Stimulated activated CD4-positive, alpha-beta T cell treated with anti-CD3 and anti-CD28 coated beads, TNF-alpha, amount 100 ng/mL, for 48 hours (primary cell): ENCODE data around the gene PER2.
"Not testable (repeated sequence)": the region's sequence is repeated elsewhere in the genome, so short reads cannot be mapped to it uniquely, and the experiment has no call there.

Experiments
- DNase-seq, 3 donors: peaks; one replicate each; pipeline ENCODE4 v3.0.0-alpha.2; 2020; ENCODE audit warnings: low read depth in 3 of 3

PER2 gene

DNA sequence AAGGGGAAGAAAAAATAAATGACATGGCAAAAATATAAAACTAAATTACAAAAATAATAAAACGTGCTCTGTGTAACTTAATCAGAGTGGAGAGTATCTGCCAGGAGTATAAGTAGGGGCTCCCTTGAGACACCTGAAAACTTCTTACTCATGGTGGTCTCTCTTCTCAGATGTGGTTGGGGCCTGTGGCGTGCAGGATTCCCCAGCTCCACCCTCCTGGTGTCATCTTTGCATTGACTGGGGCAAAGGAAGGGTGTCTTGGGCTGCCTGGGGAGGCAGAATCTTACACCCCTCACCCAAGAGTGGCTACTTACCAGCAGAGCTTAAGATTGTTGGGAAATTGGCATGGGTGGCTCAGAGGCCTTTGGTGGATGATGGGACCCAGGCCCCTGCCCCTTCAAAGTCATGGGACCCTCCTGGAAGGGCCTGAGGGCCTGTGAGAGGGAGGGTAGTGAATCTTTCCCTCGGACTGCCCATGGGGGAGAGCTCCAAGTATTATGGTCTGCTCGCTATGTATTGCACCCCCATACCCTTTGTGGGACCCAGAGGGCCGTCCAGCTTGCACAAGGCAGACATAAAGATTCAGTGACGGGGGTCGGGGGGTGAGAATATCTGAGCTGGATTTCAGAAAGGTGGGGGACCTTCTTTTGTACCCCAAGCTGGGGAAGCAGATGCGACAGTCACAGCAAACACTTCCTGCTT lies 25.0 kb upstream of the PER2 start:
- no peak for DNase-seq

DNA sequence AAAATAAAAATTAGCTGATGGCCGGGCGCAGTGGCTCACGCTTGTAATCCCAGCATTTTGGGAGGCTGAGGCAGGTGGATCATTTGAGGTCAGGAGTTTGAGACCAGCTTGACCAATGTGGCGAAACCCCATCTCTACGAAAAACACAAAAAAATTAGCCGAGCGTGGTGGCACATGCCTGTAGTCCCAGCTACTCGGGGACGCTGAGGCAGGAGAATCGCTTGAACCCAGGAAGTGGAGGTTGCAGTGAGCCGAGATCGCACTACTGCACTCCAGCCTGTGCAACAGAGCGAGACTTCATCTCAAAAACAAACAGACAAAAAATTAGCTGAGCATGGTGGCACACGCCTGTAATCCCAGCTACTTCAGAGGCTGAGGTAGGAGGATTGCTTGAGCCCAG lies 22.3 kb upstream of the PER2 start:
- not testable (repeated sequence) for DNase-seq

DNA sequence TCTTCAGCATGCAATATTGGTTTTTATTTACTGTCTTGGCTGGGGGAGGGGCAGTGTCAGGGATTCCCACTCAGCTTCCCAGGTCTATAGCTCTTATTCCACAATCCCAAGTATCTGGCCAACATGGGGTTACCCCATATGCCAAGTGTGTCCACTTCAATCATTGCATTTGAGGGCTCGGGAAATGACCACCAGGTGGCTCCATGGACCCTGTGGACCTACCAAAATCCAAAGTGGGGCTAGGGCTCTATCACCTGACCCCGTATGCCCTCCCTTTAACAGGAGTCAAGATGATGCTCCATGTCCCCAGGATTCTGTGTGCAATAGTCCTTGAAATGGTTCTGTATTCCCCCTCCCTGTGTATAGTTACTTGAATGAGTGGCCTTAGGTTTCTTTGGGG lies 19.8 kb upstream of the PER2 start:
- no peak for DNase-seq

DNA sequence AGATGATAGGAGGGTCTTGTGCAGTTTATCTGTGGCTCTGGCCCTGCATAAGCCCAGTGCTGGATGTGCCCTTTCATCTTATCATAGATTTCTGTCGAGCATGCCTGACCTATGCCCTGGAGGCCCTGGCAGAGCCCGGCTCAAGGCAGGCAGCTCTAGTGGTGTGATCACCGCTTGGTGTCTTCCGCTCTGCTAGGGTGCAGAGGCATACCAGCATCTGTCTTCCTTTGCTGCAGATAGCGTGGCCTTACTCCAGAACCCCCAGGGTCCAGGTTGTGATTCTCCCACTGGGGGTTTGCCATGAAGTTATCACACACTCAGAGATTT lies 18.2 kb upstream of the PER2 start:
- no peak for DNase-seq

DNA sequence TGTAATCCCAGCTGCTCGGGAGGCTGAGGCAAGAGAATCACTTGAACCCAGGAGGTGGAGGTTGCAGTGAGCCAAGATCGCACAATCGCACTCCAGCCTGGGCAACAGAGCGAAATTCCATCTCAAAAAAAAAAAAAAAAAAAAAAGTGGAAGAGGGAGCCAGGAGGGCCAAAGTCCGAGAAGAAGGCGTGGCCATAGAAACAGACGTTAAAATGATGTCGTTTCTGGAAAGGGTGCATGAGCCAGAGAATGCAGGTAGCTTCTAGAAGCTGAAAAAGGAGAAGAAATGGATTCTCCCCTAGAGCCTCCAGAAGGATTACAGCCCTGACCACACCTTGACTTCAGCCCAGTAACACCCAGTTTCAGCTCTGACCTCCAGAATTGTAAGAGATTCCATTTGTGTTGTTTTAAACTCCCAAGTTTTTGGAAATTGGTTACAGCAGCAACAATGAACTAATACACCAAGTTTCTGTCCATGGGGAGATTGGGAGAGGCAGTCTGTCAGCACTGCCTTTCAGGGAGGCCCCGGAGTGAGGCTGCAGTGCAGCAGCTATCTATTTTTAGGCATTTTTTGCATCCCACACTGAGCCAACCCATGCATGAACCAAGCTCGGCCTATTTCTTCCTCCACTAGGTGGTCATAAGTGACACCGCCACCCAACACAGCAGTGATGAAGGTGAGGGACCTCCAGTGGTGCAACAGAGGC lies 17.7 kb upstream of the PER2 start:
- DNase-seq: no peak

DNA sequence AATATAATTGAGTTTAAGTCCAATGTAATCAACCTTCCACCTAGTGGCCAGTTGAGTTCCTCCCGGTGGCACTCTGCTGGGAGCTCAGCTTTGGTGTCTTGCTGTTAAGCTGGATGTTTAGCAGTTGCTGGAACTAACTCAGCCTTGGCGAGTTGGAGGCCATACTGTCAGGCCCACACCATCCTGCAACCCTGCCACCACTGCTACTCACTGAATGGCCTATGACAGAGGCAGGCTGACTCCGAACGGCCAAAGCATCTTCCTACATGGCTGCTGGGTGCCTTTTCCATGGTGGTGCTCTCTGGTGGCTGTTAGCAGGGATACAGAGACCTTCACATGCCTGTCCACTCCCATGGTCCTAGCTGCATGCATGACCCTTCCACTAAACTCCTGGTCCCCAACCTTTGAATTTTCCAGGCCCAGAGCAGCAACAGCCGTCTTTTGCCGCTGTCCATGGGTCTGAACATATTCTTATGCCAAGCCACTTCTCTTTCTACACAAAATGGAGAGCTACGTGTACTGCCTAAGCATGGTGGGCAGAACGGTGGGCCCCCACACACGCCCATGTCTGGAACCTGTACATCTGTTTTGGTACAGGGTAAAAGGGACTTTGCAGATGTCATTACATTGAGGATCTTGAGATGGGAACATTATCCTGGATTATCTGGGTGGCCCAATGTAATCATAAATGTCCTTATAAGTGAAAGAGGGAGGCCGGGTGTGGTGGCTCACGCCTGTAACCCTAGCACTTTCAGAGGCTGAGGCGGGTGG lies 16.9 kb upstream of the PER2 start:
- no peak for DNase-seq

DNA sequence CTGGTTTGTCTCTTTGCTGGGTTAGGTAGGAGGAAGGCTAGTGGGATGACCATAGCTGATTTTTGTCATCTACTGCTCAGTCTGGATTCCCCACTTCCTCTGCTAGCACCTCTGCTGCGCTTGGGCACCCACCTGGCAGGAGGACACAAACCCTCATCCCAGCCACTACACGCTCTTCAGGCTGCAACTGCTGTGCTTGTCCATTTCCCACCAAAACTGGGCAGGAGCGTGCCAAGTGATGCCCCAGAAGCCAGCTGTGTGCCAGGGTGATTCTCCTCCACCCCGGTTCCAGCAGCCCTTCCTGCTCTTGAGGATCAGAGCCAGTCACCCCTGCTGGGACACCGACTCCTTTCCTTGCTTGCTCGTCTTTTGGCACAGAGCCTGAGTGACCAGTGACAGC lies 15.7 kb upstream of the PER2 start:
- no peak for DNase-seq

DNA sequence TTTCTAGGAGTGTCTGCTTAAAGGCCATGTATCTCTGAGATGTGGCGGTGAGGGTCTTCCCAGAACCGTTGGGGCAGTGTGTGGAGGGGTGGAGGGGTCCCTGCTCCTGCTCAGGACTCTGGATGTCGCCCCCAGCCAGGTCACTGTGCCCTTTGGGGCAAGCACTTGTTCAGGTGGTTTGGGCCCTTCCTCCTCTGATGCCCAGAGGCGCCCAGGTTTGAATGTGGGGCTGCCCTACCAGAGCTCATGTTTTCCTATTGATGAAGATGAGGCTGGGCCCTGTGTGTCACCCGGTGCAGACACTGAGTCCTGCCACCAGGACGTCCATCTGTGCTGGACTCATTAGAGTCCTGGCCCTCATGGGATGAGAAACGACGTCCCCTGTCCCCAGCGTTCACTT lies 14.3 kb upstream of the PER2 start:
- DNase-seq: no peak

DNA sequence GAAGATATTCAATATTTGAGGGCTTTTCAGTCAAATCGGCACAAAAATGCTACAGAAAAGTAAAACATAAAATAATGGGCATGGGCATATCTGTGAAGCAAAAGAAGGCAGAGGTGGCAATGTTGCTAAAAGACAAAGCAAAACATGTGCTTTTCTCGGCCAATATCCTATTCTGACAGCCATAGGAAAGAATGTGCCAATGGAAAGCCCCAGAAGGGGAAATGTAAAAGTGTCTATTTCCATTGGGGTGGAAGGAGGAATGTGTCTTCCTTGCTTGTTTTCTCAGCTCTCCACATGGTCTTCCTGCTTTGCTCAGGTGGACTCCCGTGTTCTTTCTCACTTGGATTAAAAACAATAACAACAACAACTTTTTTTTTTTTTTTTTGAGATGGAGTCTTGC lies 13.7 kb upstream of the PER2 start:
- no peak for DNase-seq

DNA sequence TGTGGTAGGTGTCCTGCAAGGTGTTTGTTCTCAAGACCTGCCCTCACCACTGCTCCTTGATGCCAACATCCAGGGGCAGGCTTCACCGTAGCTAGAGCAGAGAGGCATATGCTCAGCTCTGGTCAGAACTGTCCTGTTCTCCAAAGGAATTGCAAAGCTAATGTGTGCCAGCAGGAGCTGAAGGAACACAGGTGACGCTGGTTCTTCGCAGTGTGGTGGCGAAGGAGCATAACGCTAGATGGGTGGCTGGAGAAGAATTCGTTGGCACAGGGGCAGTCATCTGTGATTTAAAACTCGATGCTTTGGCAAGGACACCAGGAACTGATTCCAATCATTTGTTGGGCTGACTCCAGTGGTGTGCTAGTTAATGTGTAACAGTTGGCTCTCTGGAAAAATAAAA lies 11.4 kb upstream of the PER2 start:
- DNase-seq: no peak

DNA sequence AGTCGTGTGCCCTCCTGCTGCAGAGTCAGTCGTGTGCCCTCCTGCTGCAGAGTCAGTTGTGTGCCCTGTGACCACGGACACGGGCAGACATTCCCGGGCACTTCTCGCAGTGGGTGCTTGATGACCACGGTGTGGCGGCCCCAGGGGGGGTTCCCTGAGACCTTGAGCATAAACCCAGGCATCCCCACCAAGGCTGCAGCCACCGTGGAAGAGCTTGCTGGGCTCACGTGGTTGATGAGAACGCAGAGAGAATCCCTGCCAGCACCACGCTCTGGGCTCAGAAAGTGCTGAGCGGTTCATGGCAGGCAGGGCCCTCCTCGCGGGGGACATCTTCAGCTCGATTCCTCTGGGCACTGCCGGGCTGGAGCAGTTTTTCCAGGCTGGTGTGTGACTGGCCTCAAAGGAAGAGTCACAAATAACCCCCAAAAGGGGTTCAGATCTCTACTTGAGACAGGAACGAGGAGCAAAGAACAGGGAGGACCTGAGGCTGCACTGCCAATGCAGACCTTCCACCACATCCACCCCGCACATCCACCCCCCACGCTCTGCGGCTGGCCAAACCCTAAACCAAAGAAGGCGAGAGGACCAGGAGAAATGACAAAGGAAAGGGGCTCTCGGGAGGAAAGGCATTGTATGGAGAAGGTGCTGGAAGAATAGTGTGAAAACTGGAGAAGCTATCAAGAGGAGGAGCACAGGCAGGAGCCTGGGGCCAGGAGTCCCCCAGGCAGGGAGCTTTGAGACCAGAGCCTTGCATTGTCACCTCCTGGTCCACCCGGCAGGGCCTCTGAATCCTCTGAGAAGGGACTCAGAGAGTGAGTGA lies 8.4 kb upstream of the PER2 start:
- DNase-seq: no peak

DNA sequence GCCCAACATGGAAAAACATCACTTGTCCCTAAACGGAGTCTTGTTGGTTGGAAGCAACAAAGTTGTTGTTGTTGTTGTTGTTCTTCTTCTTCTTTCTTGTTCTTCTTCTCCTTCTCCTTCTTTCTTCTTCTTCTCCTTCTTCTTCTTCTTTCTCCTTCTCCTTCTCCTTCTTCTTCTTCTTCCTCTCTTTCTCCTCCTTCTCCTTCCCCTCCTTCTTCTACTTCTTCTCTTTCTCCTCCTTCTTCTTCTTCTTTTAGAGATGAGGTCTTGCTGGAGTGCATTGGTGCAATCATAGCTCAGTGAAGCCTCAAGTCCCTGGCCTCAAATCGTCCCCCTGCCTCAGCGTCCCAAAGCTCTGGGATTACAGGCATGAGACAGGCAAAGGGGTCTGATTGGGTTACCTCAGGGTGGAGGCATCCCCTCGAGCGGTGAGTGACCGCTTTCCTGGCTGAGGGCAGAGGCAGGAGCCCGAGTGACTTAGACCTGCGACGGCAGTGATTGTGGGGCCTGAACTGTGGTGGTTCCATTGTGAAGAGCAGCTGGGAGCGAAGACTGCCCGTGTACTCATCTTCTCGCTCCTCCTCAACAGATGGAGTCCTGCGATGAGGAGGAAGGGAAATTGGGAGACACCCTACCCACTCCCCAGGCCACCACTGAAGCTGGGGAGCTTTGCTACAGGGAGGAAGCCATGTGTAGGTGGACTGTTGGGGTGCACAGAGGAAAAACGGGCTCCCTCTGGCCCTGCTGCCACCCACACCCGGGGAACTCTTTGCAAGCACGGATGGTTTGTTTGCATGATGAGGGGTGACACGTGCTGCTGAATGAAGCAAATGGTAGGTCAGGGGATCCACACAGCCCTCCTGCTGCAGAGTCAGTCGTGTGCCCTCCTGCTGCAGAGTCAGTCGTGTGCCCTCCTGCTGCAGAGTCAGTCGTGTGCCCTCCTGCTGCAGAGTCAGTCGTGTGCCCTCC lies 7.0 kb upstream of the PER2 start:
- DNase-seq: no peak

DNA sequence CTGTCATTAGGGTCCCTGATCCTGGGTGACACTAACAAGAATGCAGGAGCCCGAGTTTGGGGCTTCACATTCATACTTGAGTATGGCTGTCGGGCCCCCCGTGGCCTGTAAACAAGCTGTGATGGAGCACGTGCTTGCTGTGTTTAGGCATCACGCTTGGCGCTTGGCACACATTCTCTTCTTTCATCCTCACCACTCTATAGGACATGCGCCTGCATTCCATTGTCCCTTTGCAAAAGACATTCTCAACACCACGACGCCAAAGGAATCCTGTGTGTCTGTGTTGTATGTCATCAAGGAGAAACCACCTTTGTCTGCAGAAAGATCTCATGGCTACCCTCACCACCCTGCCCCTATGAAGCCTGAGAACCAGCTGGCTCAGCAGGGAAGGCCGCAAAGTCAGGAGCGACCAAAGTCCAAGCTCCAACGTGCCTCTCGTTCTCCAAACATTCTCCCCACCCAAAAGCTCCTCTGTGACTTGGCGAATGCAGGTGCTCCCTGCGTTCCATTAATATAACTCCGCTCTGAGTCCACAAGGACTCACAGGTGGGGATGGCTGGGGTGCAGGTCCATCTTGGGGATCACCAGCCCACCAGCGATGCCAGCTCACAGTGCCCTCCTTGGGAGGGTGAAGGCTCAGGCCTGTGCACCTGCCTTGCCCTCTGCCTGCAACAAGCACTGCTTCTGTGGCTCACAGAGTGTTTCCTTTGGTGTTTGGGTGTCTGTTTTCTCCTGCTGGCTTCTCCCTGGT lies 6.2 kb upstream of the PER2 start:
- DNase-seq: no peak

DNA sequence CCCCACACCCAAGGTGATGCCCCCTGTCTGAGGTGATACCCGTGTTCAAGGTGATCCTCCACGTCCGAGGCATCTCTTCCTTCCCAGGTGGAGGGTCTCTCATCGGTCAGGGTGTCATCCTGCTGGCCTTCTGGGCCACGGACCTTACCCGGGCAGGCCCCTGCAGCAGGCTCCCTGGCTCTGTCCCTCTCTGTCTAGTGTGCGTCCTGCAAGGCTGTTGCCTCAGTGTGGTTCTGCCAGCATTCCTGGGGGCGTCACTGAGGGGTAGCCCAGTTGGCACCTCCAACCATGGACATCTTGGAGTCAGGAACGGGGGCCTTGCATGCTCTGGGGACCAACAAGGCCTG lies 5.6 kb upstream of the PER2 start:
- no peak for DNase-seq

DNA sequence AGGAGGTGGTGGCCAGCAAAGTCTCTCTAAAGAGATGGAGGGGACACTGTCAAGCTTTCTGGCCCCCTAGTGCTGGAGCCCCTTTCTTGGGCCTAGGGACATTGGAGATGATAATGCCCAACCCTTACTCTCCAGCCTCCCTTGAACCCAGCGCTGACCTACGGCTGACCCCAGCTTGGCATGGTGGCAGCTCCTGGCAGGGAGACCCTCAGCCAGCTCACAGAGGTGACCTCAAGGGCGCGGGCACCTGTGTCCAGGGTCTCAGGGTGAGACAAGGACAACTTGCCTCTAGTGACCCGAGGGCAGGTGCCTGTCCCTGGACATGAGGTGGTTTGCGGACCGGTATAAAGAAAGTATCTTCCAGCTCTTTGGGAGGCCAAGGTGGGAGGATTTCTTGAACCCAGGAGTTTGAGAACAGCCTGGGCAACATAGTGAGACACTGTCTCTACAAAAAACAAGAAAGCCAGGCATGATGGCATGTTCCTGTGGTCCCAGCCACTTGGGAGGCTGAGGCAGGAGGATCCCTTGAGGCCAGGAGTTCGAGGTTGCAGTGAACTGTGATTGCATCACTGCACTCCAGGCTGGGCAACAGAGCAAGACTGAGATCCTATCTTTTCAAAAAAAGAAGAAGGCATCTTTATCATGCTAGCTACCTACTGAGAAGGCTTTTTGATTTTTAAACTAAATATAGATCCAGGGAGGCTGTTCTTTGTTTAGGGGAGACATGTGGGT lies 3.3 kb upstream of the PER2 start:
- DNase-seq: no peak

DNA sequence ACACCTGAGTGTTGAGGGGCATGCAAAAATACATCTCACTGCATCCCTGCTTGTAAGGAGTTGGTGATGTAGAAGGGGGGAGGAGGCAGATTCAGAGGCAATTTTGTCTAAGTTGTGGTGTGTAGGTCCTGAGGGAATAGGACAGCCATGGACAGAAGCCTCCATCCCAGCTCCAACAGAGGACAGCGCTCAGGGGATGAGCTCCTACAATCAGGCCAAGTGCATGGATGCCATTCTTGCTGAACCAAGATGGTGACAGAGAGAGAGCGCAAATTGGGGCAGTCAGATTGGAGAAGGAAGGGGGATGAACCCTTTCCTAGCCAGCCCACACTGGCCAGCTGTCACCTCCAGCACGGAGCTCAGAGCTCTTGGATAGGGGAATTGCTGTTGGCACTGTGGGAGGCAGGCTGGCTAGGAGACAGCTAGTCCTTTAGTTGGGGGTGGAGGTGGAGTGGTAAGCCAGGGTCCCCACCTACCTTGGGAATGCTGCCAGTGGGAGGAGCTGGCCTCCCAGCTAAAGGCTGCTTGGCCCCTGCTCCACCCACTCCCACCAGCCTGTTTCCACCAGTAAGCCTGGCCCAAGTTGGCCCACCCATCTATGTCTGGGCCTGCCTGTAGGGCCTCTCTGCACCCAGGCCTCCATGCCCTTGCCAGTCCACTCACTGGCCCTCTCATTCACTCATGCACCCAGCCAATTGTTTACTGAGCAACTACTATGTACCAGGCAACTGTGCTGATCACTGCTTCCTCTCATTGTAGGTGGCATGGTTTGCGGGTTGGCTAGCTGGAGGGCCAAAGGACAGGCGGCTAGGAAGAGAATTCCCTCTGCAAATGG lies 2.5 kb upstream of the PER2 start:
- no peak for DNase-seq

DNA sequence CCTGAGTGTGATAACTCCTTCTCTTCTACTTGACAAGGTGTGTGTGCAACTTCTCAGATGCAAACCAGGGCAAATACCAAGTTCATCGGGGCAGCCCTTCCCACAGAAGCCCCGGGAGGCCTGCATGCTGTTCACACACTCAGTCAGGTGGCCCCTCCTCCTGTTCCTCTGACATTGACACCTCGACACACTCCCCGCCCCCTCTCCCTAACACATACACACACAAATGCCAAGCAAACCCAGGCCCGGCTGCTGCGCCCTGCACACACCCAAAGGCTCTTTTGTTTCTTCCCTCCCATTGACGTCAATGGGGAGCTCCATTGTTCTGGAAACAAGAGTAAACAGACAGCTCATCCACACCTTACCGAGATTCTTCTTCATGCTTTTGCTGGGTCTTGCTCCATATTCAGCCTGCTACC lies 1.7 kb upstream of the PER2 start:
- no peak for DNase-seq

DNA sequence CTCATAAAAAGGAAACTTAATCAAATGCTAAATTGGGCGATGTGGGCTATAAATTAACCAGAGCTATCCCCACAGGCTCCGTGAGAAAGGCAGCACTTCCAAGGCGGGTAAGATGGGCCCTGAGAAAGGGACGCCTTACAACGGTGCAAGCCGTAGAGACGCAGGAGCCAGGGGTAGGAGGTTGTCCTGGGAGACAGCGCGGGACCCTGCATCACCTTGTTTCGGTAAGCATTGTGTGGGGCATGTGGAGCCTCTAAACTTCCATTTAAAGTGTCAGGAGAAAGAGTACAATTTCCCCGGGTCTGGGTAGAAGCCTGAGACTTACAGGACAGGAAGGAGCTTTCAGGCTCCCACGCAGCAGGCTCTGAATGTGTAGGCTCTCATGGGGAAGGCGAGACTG lies 1.2 kb upstream of the PER2 start:
- DNase-seq: no peak
